ENCODE measurements around the gene NTRK1.
A peak's percentile ranks its signal among the peaks of the same experiment; 100 is the strongest.

NTRK1 gene

GRCh38 chr1:156927215-156928042 is 66.8 kb downstream of the NTRK1 start:
- TF ChIP-seq, protein P1, sequence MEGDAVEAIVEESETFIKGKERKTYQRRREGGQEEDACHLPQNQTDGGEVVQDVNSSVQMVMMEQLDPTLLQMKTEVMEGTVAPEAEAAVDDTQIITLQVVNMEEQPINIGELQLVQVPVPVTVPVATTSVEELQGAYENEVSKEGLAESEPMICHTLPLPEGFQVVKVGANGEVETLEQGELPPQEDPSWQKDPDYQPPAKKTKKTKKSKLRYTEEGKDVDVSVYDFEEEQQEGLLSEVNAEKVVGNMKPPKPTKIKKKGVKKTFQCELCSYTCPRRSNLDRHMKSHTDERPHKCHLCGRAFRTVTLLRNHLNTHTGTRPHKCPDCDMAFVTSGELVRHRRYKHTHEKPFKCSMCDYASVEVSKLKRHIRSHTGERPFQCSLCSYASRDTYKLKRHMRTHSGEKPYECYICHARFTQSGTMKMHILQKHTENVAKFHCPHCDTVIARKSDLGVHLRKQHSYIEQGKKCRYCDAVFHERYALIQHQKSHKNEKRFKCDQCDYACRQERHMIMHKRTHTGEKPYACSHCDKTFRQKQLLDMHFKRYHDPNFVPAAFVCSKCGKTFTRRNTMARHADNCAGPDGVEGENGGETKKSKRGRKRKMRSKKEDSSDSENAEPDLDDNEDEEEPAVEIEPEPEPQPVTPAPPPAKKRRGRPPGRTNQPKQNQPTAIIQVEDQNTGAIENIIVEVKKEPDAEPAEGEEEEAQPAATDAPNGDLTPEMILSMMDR (IDR thresholded peaks at IDR 0.05; ENCODE audit: insufficient read depth, low read depth, low read length, missing control alignments) = peak; percentile 73
- peak overlapping the region; percentile 25 for H3K4me3 ChIP-seq (ENCODE audit: low read length)
- DNase-seq (ENCODE audit: low read depth) = peak; percentile 84

GRCh38 chr1:156928043-156928602 is 67.5 kb downstream of the NTRK1 start:
- DNase-seq (ENCODE audit: low read depth) = no peak
- TF ChIP-seq, protein P1 (IDR thresholded peaks at IDR 0.05; ENCODE audit: insufficient read depth, low read depth, low read length, missing control alignments) = no peak
- no peak overlapping the region for H3K4me3 ChIP-seq (ENCODE audit: low read length)

GRCh38 chr1:156929596-156930238 is 69.1 kb downstream of the NTRK1 start:
- TF ChIP-seq, protein P1 (IDR thresholded peaks at IDR 0.05; ENCODE audit: insufficient read depth, low read depth, low read length, missing control alignments) = no peak
- no peak for DNase-seq (ENCODE audit: low read depth)
- H3K4me3 ChIP-seq (ENCODE audit: low read length) = no peak overlapping the region

DNA sequence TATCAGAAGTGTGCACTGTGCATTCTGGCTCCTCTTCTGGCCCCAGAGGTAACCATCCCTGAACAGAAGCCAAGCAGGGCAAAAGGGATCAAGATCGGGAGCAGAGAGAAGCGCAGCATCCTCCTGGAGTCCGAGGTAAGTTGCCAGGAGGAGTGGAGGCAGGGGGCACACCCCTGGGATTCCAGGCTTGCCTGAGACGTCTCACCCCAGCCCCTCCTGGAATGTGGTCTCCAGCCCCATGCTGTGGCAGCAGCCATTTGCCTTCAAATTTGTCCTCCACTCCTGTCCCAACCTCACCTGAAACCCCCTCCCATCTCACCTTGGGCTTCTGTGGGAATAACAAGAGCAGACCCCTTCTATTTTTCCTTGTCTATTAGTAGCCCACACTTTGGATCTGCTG is 69.8 kb downstream of the NTRK1 start:
- no peak overlapping the region for H3K4me3 ChIP-seq (ENCODE audit: low read length)
- DNase-seq (ENCODE audit: low read depth) = no peak
- TF ChIP-seq, protein P1 (IDR thresholded peaks at IDR 0.05; ENCODE audit: insufficient read depth, low read depth, low read length, missing control alignments) = no peak
